ENCODE measurements around the gene TARBP2. TPM values are rescaled to one million over a fixed set of nuclear protein-coding genes. Genes with fewer than 3 reads are reported as not detected.
"Not testable (repeated sequence)": the region's sequence is repeated elsewhere in the genome, so short reads cannot be mapped to it uniquely, and the experiment has no call there.

The TARBP2 gene
- total and polyA plus RNA-seq, 4 donors = 22.5 to 46.2 (median 42.0) TPM

DNA sequence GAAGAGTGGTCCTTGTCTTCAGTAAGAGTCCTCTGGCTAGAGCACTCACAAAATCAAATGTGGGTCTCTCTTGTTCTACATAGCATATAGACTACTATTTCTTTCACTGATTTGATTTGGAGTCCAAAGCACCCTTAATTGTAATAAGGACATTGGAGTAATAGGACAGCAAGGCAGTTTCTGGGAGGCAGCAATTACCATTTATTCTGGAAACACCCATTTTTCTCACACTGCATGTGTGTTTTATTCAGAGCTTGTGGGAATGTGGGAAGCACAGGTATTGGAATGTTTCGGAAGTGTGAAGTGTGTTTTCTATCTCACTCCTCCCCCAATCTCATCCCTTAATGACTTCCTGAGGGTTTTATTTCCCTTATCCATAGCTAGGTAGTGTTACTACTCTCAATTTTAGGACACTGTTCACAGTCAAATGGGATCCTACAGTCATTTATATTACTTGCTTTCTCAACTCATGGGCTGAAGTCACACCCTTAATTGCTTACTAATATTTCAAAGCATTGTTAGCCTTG lies 29.0 kb upstream of the TARBP2 start:
- no peak for DNase-seq (ENCODE audit: low read depth in 4 of 6, low spot score in 6 of 6)
- WGBS (ENCODE audit: insufficient coverage) = no CpG with 5 or more reads among the region's 1 CpG
- Histone ChIP-seq H3K27me3 (ENCODE audit: control insufficient read depth, insufficient read depth, low read length) (no peaks in the 10 kb centered on the region), H3K36me3 (ENCODE audit: control insufficient read depth, insufficient read depth, low read length) (peaks cover 73% of the 10 kb centered on the region), H3K9me3 (ENCODE audit: control insufficient read depth, insufficient read depth, low read length) (no peaks in the 10 kb centered on the region), H3K27ac (ENCODE audit: low read depth, low read length) (no peak overlapping the region), H3K4me3 (ENCODE audit: low read depth, low read length) (no peak overlapping the region), H3K4me1 (ENCODE audit: control insufficient read depth, insufficient read depth, low read length) (no peaks in the 10 kb centered on the region)

DNA sequence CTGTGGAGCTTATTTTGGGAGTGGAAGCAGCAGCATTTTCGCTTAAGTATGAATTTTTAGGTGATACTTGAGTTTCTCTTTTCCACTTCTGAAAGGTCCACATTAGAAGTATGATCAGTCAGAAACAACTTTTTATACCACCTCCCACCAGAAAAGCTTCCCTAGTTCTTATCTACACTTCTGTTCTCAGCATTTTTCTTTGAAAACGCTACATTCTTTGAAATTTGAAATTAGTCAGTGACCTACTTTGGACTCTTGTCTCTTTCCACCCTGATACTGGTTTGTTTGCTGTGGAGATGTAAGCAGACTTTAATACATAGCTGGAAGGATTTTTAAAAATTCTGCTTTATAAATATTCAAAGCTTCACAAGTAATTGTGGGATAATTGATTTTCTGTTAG lies 27.0 kb upstream of the TARBP2 start:
- Histone ChIP-seq H3K36me3 (ENCODE audit: control insufficient read depth, insufficient read depth, low read length) (peaks cover 66% of the 10 kb centered on the region), H3K27me3 (ENCODE audit: control insufficient read depth, insufficient read depth, low read length) (no peaks in the 10 kb centered on the region), H3K27ac (ENCODE audit: low read depth, low read length) (no peak overlapping the region), H3K4me3 (ENCODE audit: low read depth, low read length) (no peak overlapping the region), H3K4me1 (ENCODE audit: control insufficient read depth, insufficient read depth, low read length) (no peaks in the 10 kb centered on the region), H3K9me3 (ENCODE audit: control insufficient read depth, insufficient read depth, low read length) (no peaks in the 10 kb centered on the region)
- no CpG with 5 or more reads among the region's 2 CpGs for WGBS (ENCODE audit: insufficient coverage)
- DNase-seq (ENCODE audit: low read depth in 4 of 6, low spot score in 6 of 6) = no peak

DNA sequence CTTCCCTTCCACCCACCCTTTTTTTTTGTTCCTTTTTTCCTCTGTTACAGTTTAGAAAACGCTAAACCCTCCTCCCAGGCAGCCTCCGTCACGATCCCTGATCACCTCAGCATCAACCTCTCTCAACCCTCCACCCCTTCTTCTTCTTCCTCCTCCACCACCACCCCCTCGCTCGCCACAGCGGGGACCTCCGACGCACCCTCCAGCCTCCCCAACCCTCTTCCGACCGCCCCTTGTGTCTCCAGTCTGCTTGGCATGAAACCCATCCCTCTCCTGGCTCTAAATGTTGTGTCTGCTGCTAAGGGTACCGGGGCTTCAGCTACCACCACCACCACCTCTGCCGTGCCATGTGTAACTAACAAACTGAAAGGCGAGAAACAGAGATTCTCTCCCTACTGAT lies 26.3 kb upstream of the TARBP2 start:
- WGBS (ENCODE audit: insufficient coverage) = 75% methylated on average over 11 of the region's 13 CpGs
- Histone ChIP-seq H3K27me3 (ENCODE audit: control insufficient read depth, insufficient read depth, low read length) (no peaks in the 10 kb centered on the region), H3K9me3 (ENCODE audit: control insufficient read depth, insufficient read depth, low read length) (no peaks in the 10 kb centered on the region), H3K36me3 (ENCODE audit: control insufficient read depth, insufficient read depth, low read length) (peaks cover 60% of the 10 kb centered on the region), H3K27ac (ENCODE audit: low read depth, low read length) (no peak overlapping the region), H3K4me1 (ENCODE audit: control insufficient read depth, insufficient read depth, low read length) (no peaks in the 10 kb centered on the region), H3K4me3 (ENCODE audit: low read depth, low read length) (no peak overlapping the region)
- no peak for DNase-seq (ENCODE audit: low read depth in 4 of 6, low spot score in 6 of 6)

DNA sequence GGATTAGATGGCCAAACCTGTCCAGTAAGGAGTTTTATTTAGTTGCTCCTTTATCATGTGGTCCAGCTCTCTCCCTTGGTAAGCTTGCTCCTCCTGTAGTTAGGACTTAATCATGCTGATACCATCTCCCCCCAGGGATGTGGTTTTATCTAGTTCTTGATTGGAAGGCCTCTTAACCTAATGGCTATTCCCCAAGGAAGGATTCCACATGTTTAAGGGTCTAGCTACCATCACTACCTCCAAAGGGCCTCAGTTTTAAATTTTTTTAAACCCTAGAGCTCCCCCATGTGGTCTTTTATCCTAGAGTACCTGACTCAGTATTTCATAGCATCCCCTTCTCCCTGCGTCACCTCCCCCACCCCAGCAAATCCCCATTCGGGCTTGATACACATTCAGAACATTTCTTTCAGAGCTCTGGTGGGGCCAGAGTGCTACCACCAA lies 24.3 kb upstream of the TARBP2 start:
- H3K4me1 ChIP-seq (ENCODE audit: control insufficient read depth, insufficient read depth, low read length) = no peaks in the 10 kb centered on the region
- H3K36me3 ChIP-seq (ENCODE audit: control insufficient read depth, insufficient read depth, low read length) = peaks cover 62% of the 10 kb centered on the region
- H3K27me3 ChIP-seq (ENCODE audit: control insufficient read depth, insufficient read depth, low read length) = no peaks in the 10 kb centered on the region
- no peak overlapping the region for H3K27ac ChIP-seq (ENCODE audit: low read depth, low read length)
- no peak overlapping the region for H3K4me3 ChIP-seq (ENCODE audit: low read depth, low read length)
- H3K9me3 ChIP-seq (ENCODE audit: control insufficient read depth, insufficient read depth, low read length) = no peaks in the 10 kb centered on the region
- 54% methylated on average over 2 of the region's 2 CpGs for WGBS (ENCODE audit: insufficient coverage)
- peak in 1 of 6 donors; percentile 50 for DNase-seq (ENCODE audit: low read depth in 4 of 6, low spot score in 6 of 6)

DNA sequence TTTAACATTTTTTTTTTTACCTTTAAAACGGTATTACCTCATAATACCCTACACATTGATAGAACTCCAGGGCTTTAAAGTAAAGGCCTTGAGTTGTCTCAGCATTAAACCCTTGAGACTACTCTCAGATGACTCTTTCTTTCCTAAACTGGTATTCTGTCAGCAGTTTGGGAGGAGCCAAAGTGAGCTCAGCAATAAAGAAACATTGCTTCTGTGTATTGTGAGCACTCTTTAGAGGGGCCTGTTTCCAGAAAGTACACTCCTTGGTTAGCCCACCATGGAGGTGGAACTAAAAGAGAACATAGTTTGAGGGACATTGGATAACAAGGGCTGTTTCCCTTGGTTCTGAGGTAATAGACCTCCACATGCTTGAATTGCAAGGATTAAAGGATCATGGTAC lies 22.2 kb upstream of the TARBP2 start:
- H3K36me3 ChIP-seq (ENCODE audit: control insufficient read depth, insufficient read depth, low read length) = peaks cover 71% of the 10 kb centered on the region
- no peak overlapping the region for H3K4me3 ChIP-seq (ENCODE audit: low read depth, low read length)
- no CpG with 5 or more reads among the region's 1 CpG for WGBS (ENCODE audit: insufficient coverage)
- H3K4me1 ChIP-seq (ENCODE audit: control insufficient read depth, insufficient read depth, low read length) = no peaks in the 10 kb centered on the region
- no peaks in the 10 kb centered on the region for H3K27me3 ChIP-seq (ENCODE audit: control insufficient read depth, insufficient read depth, low read length)
- no peak overlapping the region for H3K27ac ChIP-seq (ENCODE audit: low read depth, low read length)
- no peak for DNase-seq (ENCODE audit: low read depth in 4 of 6, low spot score in 6 of 6)
- no peaks in the 10 kb centered on the region for H3K9me3 ChIP-seq (ENCODE audit: control insufficient read depth, insufficient read depth, low read length)

DNA sequence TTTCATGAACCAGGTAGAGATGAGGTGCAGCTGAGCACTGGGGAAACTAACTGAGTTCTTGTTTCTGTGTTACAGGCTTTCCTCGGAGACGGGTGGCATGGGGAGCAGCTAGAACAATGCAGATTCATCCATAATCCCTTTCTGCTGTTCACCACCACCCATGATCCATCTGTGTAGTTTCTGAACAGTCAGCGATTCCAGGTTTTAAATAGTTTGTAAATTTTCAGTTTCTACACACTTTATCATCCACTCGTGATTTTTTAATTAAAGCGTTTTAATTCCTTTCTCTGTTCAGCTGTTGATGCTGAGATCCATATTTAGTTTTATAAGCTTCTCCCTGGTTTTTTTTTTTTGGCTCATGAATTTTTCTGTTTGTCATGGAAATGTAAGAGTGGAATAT lies 21.8 kb upstream of the TARBP2 start:
- Histone ChIP-seq H3K4me3 (ENCODE audit: low read depth, low read length) (no peak overlapping the region), H3K36me3 (ENCODE audit: control insufficient read depth, insufficient read depth, low read length) (peaks cover 71% of the 10 kb centered on the region), H3K9me3 (ENCODE audit: control insufficient read depth, insufficient read depth, low read length) (no peaks in the 10 kb centered on the region), H3K27me3 (ENCODE audit: control insufficient read depth, insufficient read depth, low read length) (no peaks in the 10 kb centered on the region), H3K4me1 (ENCODE audit: control insufficient read depth, insufficient read depth, low read length) (no peaks in the 10 kb centered on the region), H3K27ac (ENCODE audit: low read depth, low read length) (no peak overlapping the region)
- DNase-seq (ENCODE audit: low read depth in 4 of 6, low spot score in 6 of 6) = no peak
- WGBS (ENCODE audit: insufficient coverage) = no CpG with 5 or more reads among the region's 5 CpGs

DNA sequence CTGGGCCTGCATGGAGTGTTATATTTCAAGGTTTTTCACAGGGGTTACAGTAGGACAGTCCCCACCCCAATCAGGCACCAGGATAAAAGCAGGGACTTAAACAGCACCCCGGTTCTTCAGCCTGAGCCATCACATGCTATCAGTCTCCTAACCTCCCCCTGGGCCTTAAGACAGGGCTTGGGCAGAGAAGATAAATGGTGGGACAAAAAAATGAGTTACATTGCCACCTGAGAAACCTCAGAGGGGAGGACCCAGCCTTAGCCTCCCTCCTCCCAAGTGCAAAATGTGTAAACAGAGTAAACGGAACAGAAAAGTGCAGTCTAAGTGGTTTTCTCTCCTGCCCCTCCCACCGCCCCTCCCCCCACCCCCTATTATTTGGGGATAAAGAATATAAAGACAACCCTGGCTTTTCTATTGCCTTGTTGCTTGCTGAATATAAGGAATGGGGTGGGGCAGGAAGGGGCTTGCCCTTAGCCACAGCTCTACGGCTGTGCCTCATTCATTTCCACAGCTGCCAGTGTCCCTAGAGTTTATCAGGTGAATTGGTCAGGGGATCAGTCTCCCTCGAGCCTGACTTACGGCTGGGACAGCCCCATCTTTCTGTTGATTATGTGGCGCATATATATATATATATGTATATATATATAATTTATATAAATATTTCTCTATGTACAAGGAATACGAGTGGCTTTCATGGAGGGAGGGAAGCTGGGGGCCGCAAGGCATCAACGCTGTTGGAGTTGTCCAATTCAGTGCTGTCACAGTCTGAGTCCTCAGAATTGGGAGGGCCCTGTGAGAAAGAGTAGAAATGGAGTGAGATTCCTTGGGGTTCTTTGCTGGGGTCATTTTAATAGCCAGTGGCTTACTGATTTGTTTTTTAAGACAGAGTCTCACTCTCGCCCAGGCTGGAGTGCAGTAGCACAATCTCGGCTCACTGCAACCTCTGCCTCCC lies 20.3 kb upstream of the TARBP2 start:
- no peaks in the 10 kb centered on the region for H3K27me3 ChIP-seq (ENCODE audit: control insufficient read depth, insufficient read depth, low read length)
- no peaks in the 10 kb centered on the region for H3K4me1 ChIP-seq (ENCODE audit: control insufficient read depth, insufficient read depth, low read length)
- H3K4me3 ChIP-seq (ENCODE audit: low read depth, low read length) = no peak overlapping the region
- no peak for DNase-seq (ENCODE audit: low read depth in 4 of 6, low spot score in 6 of 6)
- WGBS (ENCODE audit: insufficient coverage) = 93% methylated on average over 3 of the region's 12 CpGs
- no peaks in the 10 kb centered on the region for H3K9me3 ChIP-seq (ENCODE audit: control insufficient read depth, insufficient read depth, low read length)
- peaks cover 72% of the 10 kb centered on the region for H3K36me3 ChIP-seq (ENCODE audit: control insufficient read depth, insufficient read depth, low read length)
- no peak overlapping the region for H3K27ac ChIP-seq (ENCODE audit: low read depth, low read length)

DNA sequence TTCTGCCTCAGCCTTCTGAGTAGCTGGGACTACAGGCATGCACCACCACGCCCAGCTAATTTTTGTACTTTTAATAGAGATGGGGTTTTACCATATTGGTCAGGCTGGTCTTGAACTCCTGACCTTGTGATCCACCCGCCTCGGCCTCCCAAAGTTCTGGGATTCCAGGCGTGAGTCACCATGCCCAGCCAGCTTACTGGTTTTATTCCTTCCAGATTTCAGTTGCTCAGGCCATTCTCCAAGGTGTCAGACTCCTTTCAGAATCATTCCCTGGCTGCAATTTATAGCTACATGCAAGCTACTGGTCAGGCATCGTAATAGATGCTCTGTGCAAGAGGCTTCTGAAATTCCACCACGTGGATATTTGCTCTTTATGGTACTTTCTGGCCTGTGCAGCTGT lies 19.6 kb upstream of the TARBP2 start:
- H3K27me3 ChIP-seq (ENCODE audit: control insufficient read depth, insufficient read depth, low read length); H3K4me3 ChIP-seq (ENCODE audit: low read depth, low read length); H3K27ac ChIP-seq (ENCODE audit: low read depth, low read length); H3K9me3 ChIP-seq (ENCODE audit: control insufficient read depth, insufficient read depth, low read length); DNase-seq (ENCODE audit: low read depth in 4 of 6, low spot score in 6 of 6); H3K4me1 ChIP-seq (ENCODE audit: control insufficient read depth, insufficient read depth, low read length): not testable (repeated sequence)
- H3K36me3 ChIP-seq (ENCODE audit: control insufficient read depth, insufficient read depth, low read length) = peaks cover 78% of the 10 kb centered on the region
- 73% methylated on average over 5 of the region's 6 CpGs for WGBS (ENCODE audit: insufficient coverage)

DNA sequence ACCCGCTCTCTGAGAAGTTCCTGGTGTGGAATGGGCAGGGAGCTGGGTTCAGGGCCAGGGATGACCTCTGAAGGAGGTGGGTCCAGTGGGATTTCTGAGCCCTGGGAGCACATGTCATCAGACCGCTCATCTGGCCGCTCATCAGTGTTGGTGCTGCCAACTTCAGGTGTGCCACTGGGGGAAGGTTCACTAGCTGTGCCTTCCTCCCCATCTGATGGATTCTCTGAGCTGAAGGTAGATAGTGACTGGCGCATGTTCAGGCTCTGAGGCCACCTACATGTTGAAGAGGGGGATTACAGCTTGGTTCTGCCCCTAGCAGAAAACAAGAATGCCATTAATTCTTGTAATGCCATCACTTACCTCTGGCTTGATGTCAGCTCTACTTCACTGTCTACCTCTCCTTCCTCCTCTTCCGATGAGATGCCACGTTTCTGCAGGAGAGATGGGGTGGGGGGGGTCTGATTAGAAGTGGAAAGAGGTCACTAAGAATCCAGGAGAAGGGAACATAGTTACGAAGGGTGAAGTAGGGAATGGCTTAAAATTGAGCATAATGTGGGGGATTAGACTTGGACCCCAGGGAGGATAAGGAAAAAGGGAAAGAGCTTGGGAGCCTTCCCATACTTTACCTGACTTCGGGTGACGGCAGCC lies 19.0 kb upstream of the TARBP2 start:
- no peak overlapping the region for H3K27ac ChIP-seq (ENCODE audit: low read depth, low read length)
- no peak overlapping the region for H3K4me3 ChIP-seq (ENCODE audit: low read depth, low read length)
- DNase-seq (ENCODE audit: low read depth in 4 of 6, low spot score in 6 of 6) = no peak
- H3K36me3 ChIP-seq (ENCODE audit: control insufficient read depth, insufficient read depth, low read length) = peaks cover 79% of the 10 kb centered on the region
- H3K4me1 ChIP-seq (ENCODE audit: control insufficient read depth, insufficient read depth, low read length) = no peaks in the 10 kb centered on the region
- H3K27me3 ChIP-seq (ENCODE audit: control insufficient read depth, insufficient read depth, low read length) = no peaks in the 10 kb centered on the region
- 89% methylated on average over 4 of the region's 9 CpGs for WGBS (ENCODE audit: insufficient coverage)
- no peaks in the 10 kb centered on the region for H3K9me3 ChIP-seq (ENCODE audit: control insufficient read depth, insufficient read depth, low read length)
